GM12878 (cell line): Measurements from ENCODE around the gene PYM1. TPM values are rescaled to one million over a fixed set of nuclear protein-coding genes. Genes with fewer than 3 reads are reported as not detected.

Source experiments
- CBX3 ChIP-seq: fragments of 200-600 bp; sonication (generic); IDR thresholded peaks from 2 replicates; pipeline ENCODE4 v1.6.1; 2016; ENCODE audit warnings: low read depth, borderline replicate concordance
- CREM ChIP-seq: IDR thresholded peaks from 2 replicates; pipeline ENCODE4 v1.6.1; 2014; ENCODE audit warnings: antibody characterized with exemption, low read depth
- CUX1 ChIP-seq: IDR thresholded peaks from 2 replicates; pipeline ENCODE4 v1.6.1; 2012; ENCODE audit warnings: improper control_type of control experiment, low read depth, low read length; ENCODE audit not compliant: insufficient replicate concordance
- JUND ChIP-seq: IDR thresholded peaks from 2 replicates; pipeline ENCODE4 v1.6.1; 2012; ENCODE audit warnings: low read depth, mild to moderate bottlenecking, low read length, improper control_type of control experiment, moderate library complexity
- KAT2A ChIP-seq: conservative IDR thresholded peaks from 2 replicates; pipeline ENCODE4 v1.6.1; 2011; ENCODE audit warnings: low read depth, low read length; ENCODE audit not compliant: control insufficient read depth
- MEF2A ChIP-seq: IDR thresholded peaks from 2 replicates; pipeline ENCODE4 v1.6.1; 2011; ENCODE audit warnings: low read depth, mild to moderate bottlenecking, low read length, moderate library complexity; ENCODE audit not compliant: insufficient read depth
- MEF2B ChIP-seq: fragments of 450-650 bp; IDR thresholded peaks from 2 replicates; pipeline ENCODE4 v1.6.1; 2018; ENCODE audit warnings: mild to moderate bottlenecking, moderate library complexity; ENCODE audit not compliant: partially characterized antibody, poor library complexity, severe bottlenecking
- NBN ChIP-seq: fragments of 450-650 bp; IDR thresholded peaks from 2 replicates; pipeline ENCODE4 v1.6.1; 2016
- NKRF ChIP-seq: fragments of 450-650 bp; conservative IDR thresholded peaks from 2 replicates; pipeline ENCODE4 v1.6.1; 2017; ENCODE audit warnings: mild to moderate bottlenecking, moderate library complexity
- PKNOX1 ChIP-seq: fragments of 450-650 bp; IDR thresholded peaks from 2 replicates; pipeline ENCODE4 v1.6.1; 2016; ENCODE audit warnings: mild to moderate bottlenecking
- POLR2A ChIP-seq: IDR thresholded peaks from 2 replicates; pipeline ENCODE4 v1.6.1; 2011; ENCODE audit warnings: low read depth, mild to moderate bottlenecking, low read length
- POU2F2 ChIP-seq: IDR thresholded peaks from 3 replicates; pipeline ENCODE4 v1.6.1; 2011; ENCODE audit warnings: low read depth, mild to moderate bottlenecking, low read length, borderline replicate concordance
- RAD21 ChIP-seq: IDR thresholded peaks from 2 replicates; pipeline ENCODE4 v1.6.1; 2011; ENCODE audit warnings: mild to moderate bottlenecking, low read depth, low read length, moderate library complexity; ENCODE audit not compliant: insufficient read depth
- RCOR1 ChIP-seq: conservative IDR thresholded peaks from 2 replicates; pipeline ENCODE4 v1.6.1; 2012; ENCODE audit warnings: low read depth, low read length, improper control_type of control experiment
- SRF ChIP-seq, 2 experiments: IDR thresholded peaks; 2 replicates each; pipeline ENCODE4 v1.6.1; 2011; ENCODE audit warnings: low read depth in 2 of 2, low read length in 2 of 2, mild to moderate bottlenecking in 1 of 2, moderate library complexity in 1 of 2
- TARDBP ChIP-seq: IDR thresholded peaks from 2 replicates; pipeline ENCODE4 v1.6.1; 2016; ENCODE audit warnings: borderline replicate concordance
- ZNF217 ChIP-seq: fragments of 450-650 bp; IDR thresholded peaks from 2 replicates; pipeline ENCODE4 v1.6.1; 2017; ENCODE audit warnings: antibody characterized with exemption, mild to moderate bottlenecking
- ZNF24 ChIP-seq: fragments of 450-650 bp; IDR thresholded peaks from 2 replicates; pipeline ENCODE4 v1.6.1; 2017; ENCODE audit warnings: antibody characterized with exemption, mild to moderate bottlenecking
- ZNF592 ChIP-seq: fragments of 450-650 bp; IDR thresholded peaks from 2 replicates; pipeline ENCODE4 v1.6.1; 2017; ENCODE audit warnings: mild to moderate bottlenecking, moderate library complexity
- ZNF622 ChIP-seq: fragments of 450-650 bp; IDR thresholded peaks from 2 replicates; pipeline ENCODE4 v1.6.1; 2017; ENCODE audit warnings: mild to moderate bottlenecking, inconsistent platforms
- polyA plus RNA-seq, 11 experiments: library from polyadenylated mRNA; depleted of rRNA in 4 of 11; unstranded in 6 of 11; stranded (reverse) in 5 of 11; fragments of >200 nt; fragmentation: Nextera tagmentation in 4 of 11; fragmentation: Illumina TruSeq in 1 of 11; extraction: Ambion mirVana in 4 of 11; extraction: Trizol in 1 of 11; gene quantifications; 1 replicate in 1 of 11; 2 replicates in 10 of 11; pipeline versions ENCODE4 v1.2.1 to v1.2.3, GENCODE V29; 2011 to 2016; ENCODE audit warnings: inconsistent platforms in 2 of 11, missing spikeins in 2 of 11, low read depth in 1 of 11
- total RNA-seq, 4 experiments: library from RNA; depleted of rRNA in 3 of 4; stranded (reverse); fragments of >200 nt in 3 of 4; fragmentation: Illumina TruSeq in 1 of 4; extraction: Trizol in 1 of 4; gene quantifications; 2 replicates each; pipeline versions ENCODE4 v1.2.1 to v1.2.3, GENCODE V29; 2013 to 2021

Gene PYM1
- total and polyA plus RNA-seq, 10 of the 15 experiments (the other 5 are each of a cell fraction or from before 2014, with no cell fraction given), result 33.9 to 93.4 (median 55.8) TPM

- TF ChIP-seq NKRF (no peak), ZNF592 (no peak), PKNOX1 (no peak), CUX1 (no peak), ZNF24 (no peak), ZNF217 (no peak), RCOR1 (no peak), POU2F2 (no peak; the same call in 2 of the 3 replicates), POLR2A (peak; percentile 57), ZNF622 (no peak), TARDBP (no peak), MEF2A (no peak), KAT2A (no peak), MEF2B (no peak), NBN (no peak), RAD21 (peak; percentile 39; the same call in 1 of the 2 replicates), JUND (no peak), SRF (IDR thresholded peaks at IDR 0.05; ENCODE audit: low read depth in 2 of 2, low read length in 2 of 2) (no peak), CREM (no peak), CBX3 (no peak)
These were observed 3.1 kb upstream of the PYM1 start, which contains the start of gene DGKA (continued) for GRCh38 chr12:55930771-55931316.
